PFSK-1 (cell line): Measurements from ENCODE around the gene CEP192.

Source experiments
- FOXP2 ChIP-seq: optimal IDR thresholded peaks from 2 replicates; pipeline ENCODE3; 2011; ENCODE audit warnings: borderline replicate concordance, control low read depth, inconsistent platforms; ENCODE audit not compliant: insufficient read depth; ENCODE audit errors: extremely low read length, extremely low read depth
- POLR2AphosphoS5 ChIP-seq: IDR thresholded peaks from 2 replicates; pipeline ENCODE4 v1.6.1; 2012; ENCODE audit warnings: low read depth, mild to moderate bottlenecking, control low read depth, low read length, moderate library complexity
- SIN3A ChIP-seq: IDR thresholded peaks from 2 replicates; pipeline ENCODE4 v1.6.1; 2012; ENCODE audit warnings: mild to moderate bottlenecking, low read length, moderate library complexity, borderline replicate concordance; ENCODE audit not compliant: insufficient read depth
- TAF1 ChIP-seq: IDR thresholded peaks from 2 replicates; pipeline ENCODE4 v1.6.1; 2012; ENCODE audit warnings: low read length, control low read depth, borderline replicate concordance; ENCODE audit not compliant: insufficient read depth
- TF ChIP-seq, protein P1 (sequence below), 2 experiments: IDR thresholded peaks; 2 replicates each; pipeline versions ENCODE4 v1.6.1 to v1.8.0; 2011 to 2012; ENCODE audit warnings: low read depth in 2 of 2, low read length in 2 of 2, control low read depth in 1 of 2, inconsistent platforms in 1 of 2, mild to moderate bottlenecking in 1 of 2, moderate library complexity in 1 of 2; ENCODE audit not compliant: insufficient read depth in 1 of 2

Gene CEP192

DNA sequence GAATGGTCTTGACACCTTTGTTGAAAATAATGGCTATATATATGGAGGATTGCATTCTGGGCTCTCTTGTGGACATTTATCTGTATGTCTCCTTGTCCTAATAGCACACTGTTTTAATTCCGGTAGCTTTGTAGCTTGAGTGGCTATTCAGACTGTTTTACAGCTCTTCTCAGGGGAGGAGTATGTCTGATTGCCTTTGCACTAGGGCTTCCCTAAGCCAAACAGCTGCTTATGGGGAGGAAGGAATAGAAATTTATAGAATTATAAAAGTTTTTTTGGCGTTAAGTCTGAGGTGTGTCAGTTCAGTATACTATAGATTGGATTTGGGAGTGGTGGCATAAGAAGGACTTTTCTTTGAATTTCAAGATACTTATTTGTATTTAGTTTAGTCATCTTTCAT lies 30.8 kb upstream of the CEP192 start:
- TF ChIP-seq, protein P1, sequence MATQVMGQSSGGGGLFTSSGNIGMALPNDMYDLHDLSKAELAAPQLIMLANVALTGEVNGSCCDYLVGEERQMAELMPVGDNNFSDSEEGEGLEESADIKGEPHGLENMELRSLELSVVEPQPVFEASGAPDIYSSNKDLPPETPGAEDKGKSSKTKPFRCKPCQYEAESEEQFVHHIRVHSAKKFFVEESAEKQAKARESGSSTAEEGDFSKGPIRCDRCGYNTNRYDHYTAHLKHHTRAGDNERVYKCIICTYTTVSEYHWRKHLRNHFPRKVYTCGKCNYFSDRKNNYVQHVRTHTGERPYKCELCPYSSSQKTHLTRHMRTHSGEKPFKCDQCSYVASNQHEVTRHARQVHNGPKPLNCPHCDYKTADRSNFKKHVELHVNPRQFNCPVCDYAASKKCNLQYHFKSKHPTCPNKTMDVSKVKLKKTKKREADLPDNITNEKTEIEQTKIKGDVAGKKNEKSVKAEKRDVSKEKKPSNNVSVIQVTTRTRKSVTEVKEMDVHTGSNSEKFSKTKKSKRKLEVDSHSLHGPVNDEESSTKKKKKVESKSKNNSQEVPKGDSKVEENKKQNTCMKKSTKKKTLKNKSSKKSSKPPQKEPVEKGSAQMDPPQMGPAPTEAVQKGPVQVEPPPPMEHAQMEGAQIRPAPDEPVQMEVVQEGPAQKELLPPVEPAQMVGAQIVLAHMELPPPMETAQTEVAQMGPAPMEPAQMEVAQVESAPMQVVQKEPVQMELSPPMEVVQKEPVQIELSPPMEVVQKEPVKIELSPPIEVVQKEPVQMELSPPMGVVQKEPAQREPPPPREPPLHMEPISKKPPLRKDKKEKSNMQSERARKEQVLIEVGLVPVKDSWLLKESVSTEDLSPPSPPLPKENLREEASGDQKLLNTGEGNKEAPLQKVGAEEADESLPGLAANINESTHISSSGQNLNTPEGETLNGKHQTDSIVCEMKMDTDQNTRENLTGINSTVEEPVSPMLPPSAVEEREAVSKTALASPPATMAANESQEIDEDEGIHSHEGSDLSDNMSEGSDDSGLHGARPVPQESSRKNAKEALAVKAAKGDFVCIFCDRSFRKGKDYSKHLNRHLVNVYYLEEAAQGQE (IDR thresholded peaks at IDR 0.05; ENCODE audit: insufficient read depth in 1 of 2, low read depth in 2 of 2, low read length in 2 of 2) = no peak
- no peak for TF ChIP-seq FOXP2
- TF ChIP-seq SIN3A = no peak
- no peak for TF ChIP-seq POLR2AphosphoS5
- no peak for TF ChIP-seq TAF1

DNA sequence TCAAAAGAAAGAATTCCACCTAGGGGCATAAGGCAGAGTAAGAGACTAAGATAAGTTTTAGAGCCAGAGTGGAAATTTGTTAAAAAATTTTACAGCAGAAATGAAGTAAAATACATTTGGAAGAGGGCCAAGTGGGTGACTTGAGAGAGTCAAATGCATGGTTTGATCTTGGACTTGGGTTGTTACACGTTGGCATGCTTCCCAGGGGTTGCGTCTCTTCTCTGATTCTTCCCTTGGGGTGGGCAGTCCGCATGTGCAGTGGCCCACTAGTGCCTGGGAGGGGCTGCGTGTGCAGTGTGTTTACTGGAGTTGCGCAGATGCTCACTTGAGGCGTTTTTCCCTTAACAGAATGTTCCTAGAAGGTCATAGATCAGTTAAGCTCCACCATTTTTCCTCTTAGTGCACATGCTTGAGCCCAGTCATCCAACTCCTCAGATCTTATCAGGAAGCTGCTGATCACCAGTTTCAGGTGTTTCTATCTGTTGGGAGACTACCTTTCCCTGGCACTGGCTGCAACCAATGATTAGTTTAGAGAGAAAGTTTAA lies 30.2 kb upstream of the CEP192 start:
- TF ChIP-seq FOXP2 (no peak), SIN3A (no peak), TAF1 (no peak), POLR2AphosphoS5 (no peak)
- TF ChIP-seq, protein P1 (IDR thresholded peaks at IDR 0.05; ENCODE audit: insufficient read depth in 1 of 2, low read depth in 2 of 2, low read length in 2 of 2) = no peak

DNA sequence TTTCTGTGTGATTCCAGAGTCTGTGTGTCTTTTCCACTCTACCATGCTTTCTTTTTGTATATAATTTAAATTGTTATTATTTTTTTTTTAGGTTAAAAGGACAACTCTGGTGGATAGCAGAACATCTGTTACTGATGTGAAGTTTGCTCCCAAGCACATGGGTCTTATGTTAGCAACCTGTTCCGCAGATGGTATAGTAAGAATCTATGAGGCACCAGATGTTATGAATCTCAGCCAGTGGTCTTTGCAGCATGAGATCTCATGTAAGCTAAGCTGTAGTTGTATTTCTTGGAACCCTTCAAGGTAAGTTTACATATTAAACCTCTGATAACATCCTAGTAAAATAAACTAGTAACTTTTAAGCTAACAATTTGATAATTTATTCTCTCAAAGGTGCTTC lies 28.1 kb upstream of the CEP192 start:
- TF ChIP-seq, protein P1 (IDR thresholded peaks at IDR 0.05; ENCODE audit: insufficient read depth in 1 of 2, low read depth in 2 of 2, low read length in 2 of 2) = no peak

DNA sequence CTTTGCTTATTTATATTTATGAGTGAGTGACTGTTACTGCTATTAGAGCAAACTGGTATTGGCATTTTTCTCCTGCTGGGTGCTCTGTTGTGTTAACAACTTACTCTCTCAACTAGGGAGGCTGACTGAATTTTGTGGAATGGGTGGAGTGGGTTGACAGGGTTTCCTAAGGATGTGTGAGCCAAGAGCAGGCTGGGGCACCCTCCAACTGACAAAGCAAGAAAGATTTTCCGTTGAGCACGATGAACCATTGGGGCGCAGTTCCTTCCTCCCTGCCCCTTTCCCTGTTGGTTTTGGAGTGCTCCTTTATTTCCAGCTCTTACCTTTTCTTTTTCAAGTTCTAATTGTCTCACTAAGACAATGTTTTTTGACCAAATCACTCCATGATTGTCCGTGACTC lies 23.0 kb upstream of the CEP192 start:
- no peak for TF ChIP-seq TAF1
- TF ChIP-seq, protein P1 (IDR thresholded peaks at IDR 0.05; ENCODE audit: insufficient read depth in 1 of 2, low read depth in 2 of 2, low read length in 2 of 2) = no peak
- TF ChIP-seq FOXP2 = no peak
- TF ChIP-seq POLR2AphosphoS5 = no peak
- no peak for TF ChIP-seq SIN3A

DNA sequence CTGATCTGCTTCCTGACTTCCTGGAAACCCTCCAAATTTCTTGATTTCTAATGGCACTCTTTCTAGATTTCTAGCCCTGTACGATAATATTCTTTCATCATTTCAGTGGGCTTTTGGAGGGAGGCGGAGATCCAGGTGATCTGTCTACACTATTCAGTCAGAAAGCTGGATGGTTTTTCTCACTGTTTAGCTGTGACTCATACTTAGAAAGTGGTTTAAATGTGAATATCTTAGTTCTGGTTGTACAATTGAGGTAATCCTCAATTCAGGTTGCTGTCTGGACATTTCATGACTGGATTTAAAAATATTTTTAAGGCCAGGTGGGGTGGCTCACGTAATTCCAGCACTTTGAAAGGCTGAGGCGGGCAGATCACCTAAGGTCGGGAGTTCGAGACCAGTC lies 22.5 kb upstream of the CEP192 start:
- TF ChIP-seq POLR2AphosphoS5 = no peak
- no peak for TF ChIP-seq TAF1
- TF ChIP-seq, protein P1 (IDR thresholded peaks at IDR 0.05; ENCODE audit: insufficient read depth in 1 of 2, low read depth in 2 of 2, low read length in 2 of 2) = no peak
- no peak for TF ChIP-seq FOXP2
- no peak for TF ChIP-seq SIN3A
